OCI-LY7 (cell line): Measurements from ENCODE around the gene COL8A2. TPM values are rescaled to one million over a fixed set of nuclear protein-coding genes. Genes with fewer than 3 reads are reported as not detected.

Source experiments
- BruUV-seq: library from RNA; stranded (reverse); fragments of 400-500 nt; replicated peaks from 2 replicates; lab custom pipeline; 2021; lab: Mats Ljungman, UMichigan
- CTCF ChIA-PET: fragments of 300-600 bp; sonication (Branson Sonifier 250); formaldehyde crosslinking; loops from one replicate; lab custom pipeline; 2022; ENCODE audit warnings: antibody characterized with exemption; ENCODE audit not compliant: unreplicated experiment; lab: Charles Lee
- POLR2A ChIA-PET: fragments of 300-600 bp; sonication (Branson Sonifier 250); formaldehyde crosslinking; loops from one replicate; lab custom pipeline; 2022; ENCODE audit warnings: antibody characterized with exemption; lab: Charles Lee
- DNase-seq: peaks from one replicate; pipeline ENCODE4 v3.0.0-alpha.2; 2015; ENCODE audit warnings: low spot score
- H2AFZ ChIP-seq: fragments of 200-600 bp; sonication (generic), shearing (Covaris generic); 2 replicates; pipeline ENCODE4 v1.6.1; 2014; ENCODE audit warnings: mild to moderate bottlenecking, antibody characterized with exemption, low read length, moderate library complexity
- H3K27ac ChIP-seq: fragments of 200-600 bp; sonication (generic); 2 replicates; pipeline ENCODE4 v1.5.1; 2014; ENCODE audit warnings: mixed run types, low read depth, mild to moderate bottlenecking, moderate library complexity, low read length, inconsistent platforms; ENCODE audit not compliant: poor library complexity, severe bottlenecking
- H3K36me3 ChIP-seq: fragments of 200-600 bp; sonication (generic); 2 replicates; pipeline ENCODE4 v1.6.1; 2014; ENCODE audit warnings: mild to moderate bottlenecking, antibody characterized with exemption, low read length, moderate library complexity, mixed read lengths; ENCODE audit not compliant: insufficient read depth
- H3K4me1 ChIP-seq: fragments of 200-600 bp; sonication (generic); 2 replicates; pipeline ENCODE4 v1.5.1; 2014; ENCODE audit warnings: mild to moderate bottlenecking, low read length; ENCODE audit not compliant: insufficient read depth, poor library complexity, severe bottlenecking
- H3K4me2 ChIP-seq: fragments of 200-600 bp; sonication (generic); 2 replicates; pipeline ENCODE4 v1.6.1; 2014; ENCODE audit warnings: mild to moderate bottlenecking, low read length
- H3K4me3 ChIP-seq: fragments of 200-600 bp; sonication (generic); 2 replicates; pipeline ENCODE4 v1.5.1; 2014; ENCODE audit warnings: mild to moderate bottlenecking, low read depth, low read length; ENCODE audit not compliant: poor library complexity, severe bottlenecking
- H3K79me2 ChIP-seq: fragments of 200-600 bp; sonication (generic); 2 replicates; pipeline ENCODE4 v1.6.1; 2016; ENCODE audit warnings: low read depth, mild to moderate bottlenecking, low read length, moderate library complexity, mixed read lengths; ENCODE audit not compliant: insufficient read depth
- H3K9me2 ChIP-seq: fragments of 200-600 bp; sonication (generic); 2 replicates; pipeline ENCODE4 v1.6.1; 2016; ENCODE audit warnings: mild to moderate bottlenecking, low read length, mixed read lengths; ENCODE audit not compliant: insufficient read depth
- H3K9me3 ChIP-seq: fragments of 200-600 bp; sonication (generic); 2 replicates; pipeline ENCODE4 v1.6.1; 2014; ENCODE audit warnings: mild to moderate bottlenecking, mixed run types, low read length, mixed read lengths
- H4K20me1 ChIP-seq: fragments of 200-600 bp; sonication (generic); 2 replicates; pipeline ENCODE4 v1.6.1; 2014; ENCODE audit warnings: mild to moderate bottlenecking, antibody characterized with exemption, low read length, moderate library complexity, mixed read lengths; ENCODE audit not compliant: insufficient read depth
- CTCF ChIP-seq: fragments of 200-600 bp; sonication (generic); conservative IDR thresholded peaks from 2 replicates; pipeline ENCODE4 v1.5.1; 2014; ENCODE audit warnings: mild to moderate bottlenecking, antibody characterized with exemption, low read length, moderate library complexity, mixed read lengths
- EZH2phosphoT487 ChIP-seq: fragments of 200-600 bp; sonication (generic); IDR thresholded peaks from 2 replicates; pipeline ENCODE4 v1.6.1; 2018; ENCODE audit warnings: low read depth, borderline replicate concordance, mild to moderate bottlenecking, mixed run types, antibody characterized with exemption, low read length, moderate library complexity, mixed read lengths
- intact Hi-C: fragments of 100-400 bp; cut with micrococcal nuclease; formaldehyde crosslinking; loops from one replicate; pipeline ENCODE4 v1.10.0; 2022; ENCODE audit not compliant: unreplicated experiment
- total RNA-seq, 2 experiments: library from RNA; depleted of rRNA in 1 of 2; stranded (reverse); fragments of >200 nt in 1 of 2; shearing (Covaris generic) in 1 of 2; gene quantifications; 2 replicates each; pipeline ENCODE4 v1.2.3, GENCODE V29; 2014 to 2022

The COL8A2 gene
- total RNA-seq, 2 experiments from 2014 or later = not detected

- H3K9me3 ChIP-seq = no peaks in the 10 kb centered on the region
- intact Hi-C loops = no loop called here
- H3K27ac ChIP-seq = no peak overlapping the region
- H3K4me2 ChIP-seq = no peak overlapping the region
- no peak overlapping the region for H2AFZ ChIP-seq
- no TSS peak for BruUV-seq
- no peak overlapping the region for H3K4me3 ChIP-seq
- no peaks in the 10 kb centered on the region for H3K36me3 ChIP-seq
- CTCF ChIA-PET = no interaction called here
- no peak for TF ChIP-seq CTCF
- TF ChIP-seq EZH2phosphoT487 = no peak
- no peaks in the 10 kb centered on the region for H3K79me2 ChIP-seq
- no peaks in the 10 kb centered on the region for H4K20me1 ChIP-seq
- POLR2A ChIA-PET = interaction anchor here (0.6 kb wide), 1 partner anchor 114 kb away, joined by 5 read pairs; no protein-coding TSS in a partner anchor
- peaks cover 7% of the 10 kb centered on the region for H3K4me1 ChIP-seq
- no peaks in the 10 kb centered on the region for H3K9me2 ChIP-seq
- no peak for DNase-seq
These were observed 3.3 kb upstream of the COL8A2 start for GRCh38 chr1:36128126-36128904.

DNA sequence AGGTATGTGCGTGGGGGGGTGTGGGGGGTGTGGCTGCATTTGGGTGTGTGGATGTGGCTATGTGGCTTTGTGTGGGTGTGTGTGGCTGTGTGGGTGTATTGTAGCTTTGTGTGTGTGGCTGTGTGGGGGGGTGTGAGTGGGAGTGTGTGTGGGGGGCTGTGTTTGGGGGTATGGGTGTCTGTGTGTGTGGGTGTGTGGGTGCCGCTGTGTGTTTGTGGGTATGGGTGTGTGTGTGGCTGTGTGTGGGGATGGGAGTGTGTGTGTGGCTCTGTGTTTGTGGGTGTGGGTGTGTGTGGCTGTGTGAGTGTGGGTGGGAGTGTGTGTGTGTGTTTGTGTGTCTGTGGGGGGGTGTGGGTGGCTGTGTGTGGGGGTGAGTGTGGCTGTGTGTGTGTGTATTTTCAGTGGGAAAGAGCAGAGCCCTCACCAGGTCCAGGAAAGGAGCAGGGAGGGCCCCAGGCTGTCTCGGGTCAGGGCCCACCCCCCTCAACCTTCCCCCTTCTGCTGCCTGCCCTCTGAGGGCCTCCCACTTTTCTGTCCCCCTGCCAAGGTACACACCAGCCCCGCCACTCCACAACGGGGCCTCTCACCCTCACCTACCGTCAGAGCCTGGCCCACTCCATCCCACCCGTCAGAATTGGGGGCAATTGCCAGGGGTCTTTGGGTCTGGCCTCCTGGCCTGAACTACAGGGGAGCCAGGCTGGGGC is 1.9 kb upstream of the COL8A2 start:
- Histone ChIP-seq H3K79me2 (no peaks in the 10 kb centered on the region), H3K4me3 (no peak overlapping the region), H3K4me1 (peaks cover 12% of the 10 kb centered on the region), H4K20me1 (no peaks in the 10 kb centered on the region), H3K36me3 (no peaks in the 10 kb centered on the region), H3K4me2 (no peak overlapping the region), H3K9me3 (no peaks in the 10 kb centered on the region), H2AFZ (no peak overlapping the region), H3K27ac (no peak overlapping the region), H3K9me2 (no peaks in the 10 kb centered on the region)
- POLR2A ChIA-PET = no interaction called here
- TF ChIP-seq CTCF = no peak
- TF ChIP-seq EZH2phosphoT487 = no peak
- intact Hi-C loops = no loop called here
- no TSS peak for BruUV-seq
- CTCF ChIA-PET = no interaction called here
- DNase-seq = no peak
